ENCODE results near the gene TTC23L. TPM values are rescaled to one million over a fixed set of nuclear protein-coding genes. Genes with fewer than 3 reads are reported as not detected.

TTC23L gene
- total and polyA plus RNA-seq, 2 experiments from 2014 or later: 2.2 to 2.3 TPM

GRCh38 chr5:34895641-34896419 is 56.9 kb downstream of the TTC23L start (continued):
- TF ChIP-seq ZNF462 (CRISPR knock-in tag; IDR thresholded peaks at IDR 0.05) (no peak), JUNB (IDR thresholded peaks at IDR 0.05; ENCODE audit: unreplicated experiment) (no peak), NANOG (IDR thresholded peaks at IDR 0.05; ENCODE audit: borderline replicate concordance) (no peak), STAT1 (IDR thresholded peaks at IDR 0.05; ENCODE audit: unreplicated experiment) (no peak), EZH2phosphoT487 (IDR thresholded peaks at IDR 0.05; ENCODE audit: unreplicated experiment) (no peak), EZH2 (IDR thresholded peaks at IDR 0.05; ENCODE audit: low read depth, unreplicated experiment) (no peak), CREB1 (CRISPR knock-in tag; IDR thresholded peaks at IDR 0.05; ENCODE audit: low read depth) (no peak)

- no peak for ATAC-seq
- no peak overlapping the region for H3K4me3 Mint-ChIP-seq
- Histone ChIP-seq H3K36me3 (ENCODE audit: insufficient read depth) (no peaks in the 10 kb centered on the region), H3F3A (replicated peaks; ENCODE audit: low read depth) (0 out of 2 replicates have a peak, but pooled peaks cover 2% of the 10 kb centered on the region), H3K27ac (ENCODE audit: low read depth) (no peak overlapping the region), H3K9me2 (ENCODE audit: insufficient read depth) (no peaks in the 10 kb centered on the region), H2AFZ (no peak overlapping the region), H4K20me1 (replicated peaks; ENCODE audit: insufficient read depth) (no peaks in the 10 kb centered on the region), H3K4me1 (ENCODE audit: insufficient read depth) (peaks cover 18% of the 10 kb centered on the region; the same call in 1 of the 2 replicates), H3K4me3 (no peak overlapping the region), H3K27me3 (ENCODE audit: insufficient read depth) (no peaks in the 10 kb centered on the region), H3K4me2 (no peak overlapping the region), H3K79me2 (replicated peaks; ENCODE audit: insufficient read depth) (no peaks in the 10 kb centered on the region)
- H3K27ac Mint-ChIP-seq: no peak overlapping the region
- H3K9me3 Mint-ChIP-seq: no peaks in the 10 kb centered on the region
- peaks cover 3% of the 10 kb centered on the region for H3K27me3 Mint-ChIP-seq (ENCODE audit: insufficient read depth, low read depth, poor library complexity)
- H3K4me1 Mint-ChIP-seq: peaks cover 15% of the 10 kb centered on the region; the same call in 2 of the 3 replicates
- peaks cover 5% of the 10 kb centered on the region; the same call in 1 of the 3 replicates for H3K36me3 Mint-ChIP-seq (ENCODE audit: low read depth)
- no peak for TF ChIP-seq ZNF331 (CRISPR knock-in tag; IDR thresholded peaks at IDR 0.05; ENCODE audit: low read depth)
- TF ChIP-seq ETS1 (IDR thresholded peaks at IDR 0.05): no peak
- TF ChIP-seq, protein P1, sequence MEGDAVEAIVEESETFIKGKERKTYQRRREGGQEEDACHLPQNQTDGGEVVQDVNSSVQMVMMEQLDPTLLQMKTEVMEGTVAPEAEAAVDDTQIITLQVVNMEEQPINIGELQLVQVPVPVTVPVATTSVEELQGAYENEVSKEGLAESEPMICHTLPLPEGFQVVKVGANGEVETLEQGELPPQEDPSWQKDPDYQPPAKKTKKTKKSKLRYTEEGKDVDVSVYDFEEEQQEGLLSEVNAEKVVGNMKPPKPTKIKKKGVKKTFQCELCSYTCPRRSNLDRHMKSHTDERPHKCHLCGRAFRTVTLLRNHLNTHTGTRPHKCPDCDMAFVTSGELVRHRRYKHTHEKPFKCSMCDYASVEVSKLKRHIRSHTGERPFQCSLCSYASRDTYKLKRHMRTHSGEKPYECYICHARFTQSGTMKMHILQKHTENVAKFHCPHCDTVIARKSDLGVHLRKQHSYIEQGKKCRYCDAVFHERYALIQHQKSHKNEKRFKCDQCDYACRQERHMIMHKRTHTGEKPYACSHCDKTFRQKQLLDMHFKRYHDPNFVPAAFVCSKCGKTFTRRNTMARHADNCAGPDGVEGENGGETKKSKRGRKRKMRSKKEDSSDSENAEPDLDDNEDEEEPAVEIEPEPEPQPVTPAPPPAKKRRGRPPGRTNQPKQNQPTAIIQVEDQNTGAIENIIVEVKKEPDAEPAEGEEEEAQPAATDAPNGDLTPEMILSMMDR (conservative IDR thresholded peaks at IDR 0.05; ENCODE audit: low read depth in 2 of 2): no peak
- TF ChIP-seq, protein P2, sequence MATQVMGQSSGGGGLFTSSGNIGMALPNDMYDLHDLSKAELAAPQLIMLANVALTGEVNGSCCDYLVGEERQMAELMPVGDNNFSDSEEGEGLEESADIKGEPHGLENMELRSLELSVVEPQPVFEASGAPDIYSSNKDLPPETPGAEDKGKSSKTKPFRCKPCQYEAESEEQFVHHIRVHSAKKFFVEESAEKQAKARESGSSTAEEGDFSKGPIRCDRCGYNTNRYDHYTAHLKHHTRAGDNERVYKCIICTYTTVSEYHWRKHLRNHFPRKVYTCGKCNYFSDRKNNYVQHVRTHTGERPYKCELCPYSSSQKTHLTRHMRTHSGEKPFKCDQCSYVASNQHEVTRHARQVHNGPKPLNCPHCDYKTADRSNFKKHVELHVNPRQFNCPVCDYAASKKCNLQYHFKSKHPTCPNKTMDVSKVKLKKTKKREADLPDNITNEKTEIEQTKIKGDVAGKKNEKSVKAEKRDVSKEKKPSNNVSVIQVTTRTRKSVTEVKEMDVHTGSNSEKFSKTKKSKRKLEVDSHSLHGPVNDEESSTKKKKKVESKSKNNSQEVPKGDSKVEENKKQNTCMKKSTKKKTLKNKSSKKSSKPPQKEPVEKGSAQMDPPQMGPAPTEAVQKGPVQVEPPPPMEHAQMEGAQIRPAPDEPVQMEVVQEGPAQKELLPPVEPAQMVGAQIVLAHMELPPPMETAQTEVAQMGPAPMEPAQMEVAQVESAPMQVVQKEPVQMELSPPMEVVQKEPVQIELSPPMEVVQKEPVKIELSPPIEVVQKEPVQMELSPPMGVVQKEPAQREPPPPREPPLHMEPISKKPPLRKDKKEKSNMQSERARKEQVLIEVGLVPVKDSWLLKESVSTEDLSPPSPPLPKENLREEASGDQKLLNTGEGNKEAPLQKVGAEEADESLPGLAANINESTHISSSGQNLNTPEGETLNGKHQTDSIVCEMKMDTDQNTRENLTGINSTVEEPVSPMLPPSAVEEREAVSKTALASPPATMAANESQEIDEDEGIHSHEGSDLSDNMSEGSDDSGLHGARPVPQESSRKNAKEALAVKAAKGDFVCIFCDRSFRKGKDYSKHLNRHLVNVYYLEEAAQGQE (IDR thresholded peaks at IDR 0.05; ENCODE audit: unreplicated experiment): no peak
- no peak for TF ChIP-seq NANOG (IDR thresholded peaks at IDR 0.05; ENCODE audit: borderline replicate concordance)
- no peak for TF ChIP-seq CREB1 (CRISPR knock-in tag; IDR thresholded peaks at IDR 0.05; ENCODE audit: low read depth)
- no peak for DNase-seq (ENCODE audit: low spot score)
Measured at GRCh38 chr5:34897646-34898045, 58.7 kb downstream of the TTC23L start.
